HG03565 (cell line): ENCODE results near the gene SND1.
"Not testable (repeated sequence)": the region's sequence is repeated elsewhere in the genome, so short reads cannot be mapped to it uniquely, and the experiment has no call there.

Experiments
- ATAC-seq: cut with Tn5 transposase; IDR thresholded peaks from one replicate; pipeline ENCODE4 v1.9.1; 2021; ENCODE audit warnings: mild to moderate bottlenecking, moderate library complexity; ENCODE audit not compliant: unreplicated experiment

The SND1 gene

DNA sequence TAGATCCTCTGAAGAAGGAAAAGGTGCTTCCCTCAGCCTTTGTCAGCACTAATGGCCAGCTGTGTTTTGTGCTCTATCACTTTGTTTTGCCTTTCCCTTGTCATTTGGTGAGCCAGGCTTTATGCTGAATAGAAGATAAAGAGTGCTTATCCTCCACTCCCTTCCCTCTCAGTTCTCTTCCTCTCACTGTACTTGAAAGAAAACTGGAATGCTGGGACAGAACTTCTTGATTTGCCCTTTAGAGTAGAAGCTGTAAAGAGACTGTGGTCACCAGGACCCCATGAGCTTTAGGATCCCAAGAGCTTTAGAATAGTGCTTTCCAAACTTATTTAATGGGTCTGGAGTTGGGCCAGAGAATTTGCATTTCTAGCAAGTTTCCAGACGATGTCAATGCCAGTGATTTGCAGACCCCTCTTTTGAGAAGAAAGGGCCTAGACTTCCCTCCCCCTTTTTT lies 297.8 kb downstream of the SND1 start:
- ATAC-seq, result no peak

DNA sequence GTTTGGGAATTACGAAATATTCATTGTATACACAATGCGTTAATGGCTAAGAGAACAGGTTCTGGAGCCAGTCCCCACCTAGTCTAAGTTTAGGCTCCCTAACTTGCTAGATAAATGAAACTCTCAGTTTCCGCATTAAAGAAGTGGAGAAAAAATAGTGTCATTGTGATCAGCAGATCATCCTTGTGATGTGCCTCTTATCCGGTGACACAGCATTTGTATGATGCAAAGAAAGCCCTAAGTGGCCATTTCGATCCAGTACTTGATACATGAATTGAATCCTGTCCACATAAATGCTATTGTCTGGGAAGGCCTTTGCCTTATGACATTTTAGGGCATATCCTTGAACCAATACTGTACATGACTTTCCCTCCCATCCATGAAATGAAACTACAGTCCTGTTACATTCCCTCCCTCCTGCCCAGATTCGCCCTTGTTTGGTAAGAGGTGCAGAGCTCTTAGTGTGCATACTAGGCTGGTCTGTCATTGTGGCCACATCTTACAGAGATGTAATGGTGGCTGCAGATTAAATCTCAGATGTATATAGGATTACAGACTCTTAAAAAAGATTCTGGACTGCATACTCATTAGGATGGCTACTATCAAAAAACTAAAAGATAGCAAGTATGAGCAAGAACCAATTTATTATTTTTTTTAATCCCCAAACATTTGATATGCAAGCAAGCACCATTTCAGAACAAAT lies 298.4 kb downstream of the SND1 start:
- no peak for ATAC-seq

DNA sequence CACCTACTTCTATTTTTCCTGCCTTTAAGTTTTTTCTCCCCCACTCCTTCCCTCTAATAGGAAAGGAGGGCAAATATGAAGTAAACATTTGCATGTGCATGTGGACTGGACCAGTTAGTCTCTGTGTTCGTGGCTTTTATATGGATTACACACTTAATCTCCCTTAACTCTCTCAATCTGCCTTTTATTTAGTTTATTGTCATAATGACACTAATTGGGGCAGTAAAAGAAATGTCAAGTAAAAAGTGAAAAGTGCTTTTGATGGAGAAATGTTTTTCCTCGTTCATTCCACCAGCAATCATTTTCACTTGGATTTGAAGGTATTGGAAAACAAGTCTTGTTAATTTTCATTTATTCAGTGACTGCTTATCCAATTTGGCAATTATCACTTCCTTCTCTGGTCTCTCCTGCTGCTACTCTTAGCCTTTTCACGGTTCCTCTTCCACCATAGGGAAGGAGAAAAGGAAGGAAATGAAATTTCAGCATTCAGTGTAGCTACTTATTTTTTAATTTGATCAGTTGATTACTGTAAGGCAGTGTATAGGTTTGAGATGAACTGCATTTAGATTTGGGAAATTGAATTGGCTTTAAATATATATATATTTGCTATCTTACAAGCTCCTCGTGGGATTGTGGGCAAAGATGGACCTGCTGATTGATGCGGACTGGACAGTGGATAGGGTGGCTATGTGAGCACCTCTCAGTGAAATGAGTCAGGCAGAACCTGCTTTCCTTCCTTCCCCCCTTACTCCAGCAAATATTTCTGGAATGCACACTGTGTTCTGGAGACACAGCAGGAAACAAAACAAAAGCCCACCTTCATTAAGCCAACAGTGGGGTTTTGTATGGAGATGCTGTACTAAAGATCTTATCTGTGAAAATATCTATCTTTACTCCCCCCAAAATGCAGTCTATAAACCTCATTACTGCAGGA lies 301.7 kb downstream of the SND1 start:
- ATAC-seq, result no peak

- no peak for ATAC-seq
These were observed 302.4 kb downstream of the SND1 start for GRCh38 chr7:127954357-127954748.

- no peak for ATAC-seq
These were observed 303.1 kb downstream of the SND1 start for GRCh38 chr7:127955051-127955531.

DNA sequence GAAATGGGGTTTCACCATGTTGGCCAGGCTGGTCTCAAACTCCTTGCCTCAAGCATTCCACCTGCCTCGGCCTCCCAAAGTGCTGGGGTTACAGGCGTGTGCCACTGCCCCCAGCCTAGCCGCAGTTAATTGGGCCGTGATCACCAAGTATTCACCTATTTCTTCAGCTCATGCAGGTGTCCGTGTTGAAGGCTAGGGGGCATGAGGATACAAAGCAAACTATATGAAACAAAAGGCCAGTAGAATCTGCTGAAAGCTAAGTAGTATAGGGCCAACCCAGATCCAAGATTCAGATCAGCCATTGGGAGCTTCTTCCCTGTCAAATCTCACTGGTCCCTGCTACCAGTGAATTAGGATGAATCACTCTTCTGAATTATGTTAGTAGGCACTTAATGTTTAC lies 305.9 kb downstream of the SND1 start:
- no peak for ATAC-seq

DNA sequence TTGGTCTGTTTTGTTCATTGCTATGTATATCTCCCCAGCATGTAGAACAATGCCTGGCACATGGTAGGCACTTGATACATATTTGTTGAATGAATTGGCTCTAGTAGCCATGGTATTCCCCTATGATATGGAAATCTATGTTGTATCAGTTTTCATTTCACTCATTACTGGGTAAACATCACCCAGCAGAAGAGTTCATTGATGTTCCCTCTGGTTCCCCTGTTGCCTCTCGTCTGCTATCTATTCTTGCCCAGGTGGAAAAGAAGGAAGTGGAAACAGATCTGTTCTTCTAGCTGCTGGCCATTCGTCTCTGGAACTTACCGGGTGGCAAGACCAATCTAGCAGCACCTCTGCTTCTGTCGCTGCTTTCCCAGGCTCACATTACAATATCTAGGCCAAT lies 307.8 kb downstream of the SND1 start:
- ATAC-seq, result peak; percentile 59

DNA sequence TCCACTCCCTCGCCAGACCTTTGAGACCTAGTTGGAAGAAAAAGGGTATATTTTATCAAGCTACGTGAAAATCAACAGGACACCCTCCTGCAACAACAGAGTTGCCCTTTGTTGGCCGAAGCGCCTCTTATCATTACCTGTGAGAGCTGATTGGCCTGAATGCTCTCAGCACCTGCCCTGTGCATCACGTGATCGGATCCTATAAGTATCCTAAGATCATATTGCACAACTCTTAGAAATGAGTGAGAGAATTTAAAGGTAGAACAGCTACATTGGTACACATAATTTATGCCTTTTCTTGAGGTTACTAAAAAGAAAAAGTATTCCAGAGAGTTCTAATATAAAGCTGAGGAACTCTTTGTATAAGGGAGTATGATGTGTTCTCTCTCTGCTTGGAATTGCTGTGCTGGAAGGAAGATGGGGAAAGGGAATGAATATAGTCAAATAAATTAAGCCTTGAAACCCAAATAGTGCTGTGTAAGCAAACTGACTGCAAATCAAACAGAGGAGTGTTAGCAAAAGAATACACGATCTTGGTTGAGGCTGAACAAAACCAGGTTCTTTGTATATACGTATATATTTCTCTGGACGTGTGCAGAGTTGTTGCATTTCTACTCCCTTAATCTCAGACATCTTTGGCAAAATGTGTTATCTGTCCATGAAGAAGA lies 309.9 kb downstream of the SND1 start:
- ATAC-seq, result no peak

- no peak for ATAC-seq
These were observed 310.8 kb downstream of the SND1 start for GRCh38 chr7:127962589-127963361.

DNA sequence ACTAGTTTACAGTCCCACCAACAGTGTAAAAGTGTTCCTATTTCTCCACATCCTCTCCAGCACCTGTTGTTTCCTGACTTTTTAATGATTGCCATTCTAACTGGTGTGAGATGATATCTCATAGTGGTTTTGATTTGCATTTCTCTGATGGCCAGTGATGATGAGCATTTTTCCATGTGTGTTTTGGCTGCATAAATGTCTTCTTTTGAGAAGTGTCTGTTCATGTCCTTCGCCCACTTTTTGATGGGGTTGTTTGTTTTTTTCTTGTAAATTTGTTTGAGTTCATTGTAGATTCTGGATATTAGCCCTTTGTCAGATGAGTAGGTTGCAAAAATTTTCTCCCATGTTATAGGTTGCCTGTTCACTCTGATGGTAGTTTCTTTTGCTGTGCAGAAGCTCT lies 311.9 kb downstream of the SND1 start:
- ATAC-seq, result not testable (repeated sequence)

GRCh38 chr7:127967281-127967680 lies 315.3 kb downstream of the SND1 start:
- no peak for ATAC-seq

DNA sequence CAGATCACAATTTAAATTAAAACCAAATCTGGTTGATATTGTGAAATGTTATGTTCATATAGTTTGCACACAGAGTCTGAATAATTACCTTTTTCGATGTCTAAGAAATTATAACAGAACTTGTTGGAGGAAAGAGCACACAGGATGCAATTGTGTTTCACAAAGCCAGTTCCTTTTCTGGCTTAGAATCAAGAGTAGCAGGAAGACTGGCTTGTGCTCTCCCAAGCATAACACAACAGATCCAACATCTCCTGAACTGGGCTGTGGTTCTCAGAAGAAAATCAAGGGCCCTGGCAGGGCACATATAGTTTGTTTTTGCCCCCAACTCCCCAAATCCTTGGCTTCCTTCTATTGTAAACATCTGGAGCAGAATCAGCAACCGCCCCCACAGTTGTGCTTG lies 316.6 kb downstream of the SND1 start:
- ATAC-seq, result no peak

- ATAC-seq, result no peak
These were observed 321.8 kb downstream of the SND1 start for GRCh38 chr7:127973832-127974231.

- no peak for ATAC-seq
These were observed 322.5 kb downstream of the SND1 start for GRCh38 chr7:127974446-127975035.

DNA sequence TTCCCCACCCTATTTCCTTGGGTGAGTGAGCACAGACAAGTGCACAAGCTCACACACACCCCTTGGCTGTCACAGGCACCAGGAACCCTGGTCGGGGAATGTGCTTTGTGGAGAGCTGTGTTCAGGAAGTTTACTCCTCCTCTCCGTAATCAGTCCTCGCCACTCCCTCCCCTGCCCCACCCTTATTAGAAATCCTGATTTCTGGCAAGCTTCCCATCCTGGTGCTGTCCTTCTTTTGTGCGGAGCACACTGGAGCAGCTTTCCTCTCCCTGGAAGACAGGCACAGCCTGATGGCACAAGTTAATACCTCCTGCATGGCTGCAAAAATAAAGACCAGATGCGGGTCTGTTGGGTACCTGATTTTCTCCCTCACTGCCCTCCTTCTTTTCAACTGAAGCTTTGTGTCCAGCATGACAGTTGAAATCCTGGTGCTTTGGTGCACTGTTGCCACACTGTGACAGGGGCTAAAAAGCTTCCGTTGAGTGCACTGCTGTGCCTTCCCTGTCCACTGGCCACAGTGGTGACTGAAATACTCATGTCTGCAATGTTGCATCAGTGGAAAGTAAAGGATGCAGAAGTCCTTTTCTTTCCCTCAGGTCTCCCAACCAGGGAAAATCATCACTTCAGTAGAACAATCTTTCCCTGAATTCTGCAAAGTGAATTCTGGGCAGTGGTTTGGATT lies 324.2 kb downstream of the SND1 start:
- no peak for ATAC-seq

DNA sequence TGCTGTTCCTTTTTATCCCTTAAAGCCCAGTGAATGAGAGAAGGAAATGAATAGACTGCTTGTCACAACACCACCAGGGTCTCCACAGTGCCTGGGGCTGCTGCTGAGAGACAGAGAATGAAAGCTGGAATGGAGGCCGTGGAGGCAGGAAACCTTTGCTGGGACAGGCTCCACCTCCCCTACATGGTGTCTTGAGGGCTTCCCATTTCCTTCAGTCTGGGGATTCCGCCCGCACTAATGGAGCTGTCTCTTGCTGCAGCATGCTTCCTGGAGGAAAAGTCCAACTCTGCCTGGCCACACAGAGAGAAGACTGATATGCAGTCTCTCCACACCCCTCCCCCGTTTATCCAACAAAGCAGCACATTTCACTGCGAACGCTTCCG lies 324.7 kb downstream of the SND1 start:
- no peak for ATAC-seq

GRCh38 chr7:127978421-127978820 lies 326.4 kb downstream of the SND1 start:
- no peak for ATAC-seq

DNA sequence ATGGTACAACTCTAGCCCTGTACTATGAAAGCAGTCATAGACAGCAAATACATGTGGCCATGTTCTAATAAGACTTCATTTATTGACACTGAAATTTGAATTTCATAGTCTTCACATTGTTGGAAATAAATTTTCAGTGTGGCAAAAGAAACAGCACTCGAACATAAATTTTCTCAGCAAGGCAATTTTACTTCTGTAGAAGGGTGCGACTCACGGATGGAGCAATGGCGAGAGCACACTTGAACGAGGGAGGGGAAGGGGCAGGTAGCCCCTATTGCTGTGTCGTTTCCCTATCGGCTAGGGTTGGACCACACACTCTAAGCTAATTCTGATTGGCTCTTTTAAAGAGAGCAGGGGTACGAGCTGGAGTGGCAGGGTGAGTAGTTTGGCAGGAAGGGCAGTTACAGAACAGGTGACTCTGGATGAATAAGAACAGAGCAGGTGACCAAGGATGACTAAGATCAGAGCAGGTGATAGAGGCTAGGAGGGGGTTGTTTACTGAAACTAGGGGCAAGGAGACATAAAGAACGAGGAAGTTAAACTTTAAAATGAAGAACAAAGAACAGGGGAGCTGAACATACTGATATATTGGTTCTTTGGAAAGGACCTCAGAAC lies 327.2 kb downstream of the SND1 start:
- no peak for ATAC-seq

GRCh38 chr7:127979728-127980126 lies 327.7 kb downstream of the SND1 start:
- ATAC-seq, result no peak
